Germinal center (tissue), 1 donor: ENCODE data around the gene CNMD.
"Not testable (repeated sequence)": the region's sequence is repeated elsewhere in the genome, so short reads cannot be mapped to it uniquely, and the experiment has no call there.

Experiments used
- DNase-seq: peaks from one replicate; pipeline ENCODE4 v3.0.0; 2012; ENCODE audit warnings: mixed read lengths, low spot score

The CNMD gene

DNA sequence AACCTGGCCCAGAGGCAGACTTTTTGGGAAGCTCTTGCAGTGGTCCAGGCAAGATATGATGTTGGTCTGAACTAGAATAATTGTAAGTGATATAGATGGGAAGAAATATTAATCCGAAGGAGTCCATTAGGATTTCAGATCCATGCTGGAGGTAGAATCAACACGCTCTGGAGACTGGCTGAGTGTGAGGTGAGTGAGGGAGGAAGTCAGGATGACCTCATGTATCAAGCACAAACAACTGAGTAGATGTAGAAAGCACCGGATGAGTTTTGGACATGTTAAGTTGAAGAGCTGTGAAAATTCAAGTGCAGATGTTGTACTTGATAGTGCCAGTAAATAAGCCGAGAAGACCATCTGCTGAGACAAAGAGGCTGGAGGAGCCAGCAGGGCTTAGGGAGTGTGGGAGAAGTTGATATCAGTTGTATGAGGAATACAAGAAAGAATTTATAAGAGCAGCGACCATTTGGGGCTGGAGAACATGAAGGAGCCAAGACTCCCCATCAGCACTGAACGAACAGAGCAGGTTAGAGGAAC is 5.3 kb upstream of the CNMD start:
- DNase-seq: no peak

DNA sequence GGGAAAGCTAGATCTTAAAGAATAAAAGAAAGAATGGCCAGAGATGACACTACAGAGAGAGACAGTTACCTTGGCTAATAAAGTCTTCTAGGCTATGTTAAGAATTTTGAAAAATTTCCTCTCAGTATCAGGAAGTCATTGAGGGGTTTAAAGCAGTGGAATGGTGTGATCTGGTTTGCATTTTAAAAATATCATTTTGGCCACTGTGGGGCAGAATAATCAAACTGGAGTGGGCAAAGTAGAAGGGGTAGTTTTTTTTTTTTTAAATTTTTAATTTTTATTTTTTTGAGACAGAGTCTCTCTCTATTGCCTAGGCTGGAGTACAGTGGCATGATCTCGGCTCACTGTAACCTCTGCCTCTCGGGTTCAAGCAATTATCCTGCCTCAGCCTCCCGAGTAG is 4.4 kb upstream of the CNMD start:
- no peak for DNase-seq

- DNase-seq: no peak
These were observed 3.9 kb upstream of the CNMD start for GRCh38 chr13:52743569-52743968.

DNA sequence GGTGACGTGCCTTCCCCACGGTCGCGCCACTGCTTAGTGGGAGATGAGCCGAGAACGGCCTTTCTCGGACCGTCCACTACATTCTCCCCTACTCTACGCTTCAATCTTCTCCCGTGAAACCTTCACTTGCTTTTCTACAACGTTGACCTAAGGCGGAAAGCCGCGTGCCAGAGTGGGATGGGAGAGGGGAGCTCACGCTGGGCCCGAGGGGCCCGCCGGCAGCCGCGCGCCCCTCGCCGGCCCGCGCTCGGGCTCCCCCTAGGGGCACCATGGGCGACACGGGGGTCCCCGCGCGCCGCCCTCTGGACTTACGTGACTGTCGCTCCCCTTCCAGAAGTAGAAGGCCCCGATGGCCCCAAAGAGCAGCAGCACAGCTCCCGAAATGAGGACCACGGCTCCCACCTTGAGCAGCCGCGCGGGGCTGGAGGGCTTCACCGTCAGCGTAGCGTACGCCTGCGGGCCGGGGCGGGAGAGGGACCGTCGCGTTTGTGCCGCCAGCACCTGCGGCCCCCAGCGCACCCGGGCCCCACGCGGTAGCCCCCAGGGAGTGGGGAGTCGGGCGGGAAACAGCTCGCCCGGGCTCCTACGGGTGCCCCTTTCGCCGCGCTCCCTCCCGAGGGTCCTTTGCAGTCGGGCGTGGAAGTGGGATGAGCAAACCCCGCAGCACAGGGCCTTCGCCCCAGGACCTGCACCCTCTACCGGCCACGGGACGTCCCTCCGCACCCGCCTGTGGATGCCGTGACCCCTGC is 727 bp downstream of the CNMD start:
- DNase-seq: peak; percentile 54

GRCh38 chr13:52737965-52738364 is 1.7 kb downstream of the CNMD start:
- DNase-seq: no peak

- no peak for DNase-seq
These were observed 2.2 kb downstream of the CNMD start for GRCh38 chr13:52737451-52737850.

DNA sequence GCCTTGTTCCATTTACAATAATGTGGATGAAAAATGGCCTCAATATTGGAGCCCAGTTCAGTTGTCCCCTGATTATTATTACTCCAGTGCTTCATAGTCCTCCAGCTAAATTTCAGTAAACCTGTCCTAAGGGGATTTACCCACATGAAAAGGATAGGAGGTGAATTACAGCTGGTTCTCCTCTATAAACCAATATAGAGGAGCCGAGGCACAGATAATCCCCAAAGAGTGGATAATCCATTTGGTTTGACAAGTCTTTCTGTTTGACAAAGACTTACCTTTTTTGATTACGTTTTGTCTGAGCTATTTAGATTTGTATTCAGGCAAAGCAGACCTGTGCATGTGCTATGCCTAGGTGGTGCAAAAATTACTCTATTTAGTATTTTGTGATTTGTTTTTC is 2.7 kb downstream of the CNMD start:
- no peak for DNase-seq

GRCh38 chr13:52734075-52734623 is 5.5 kb downstream of the CNMD start:
- no peak for DNase-seq

DNA sequence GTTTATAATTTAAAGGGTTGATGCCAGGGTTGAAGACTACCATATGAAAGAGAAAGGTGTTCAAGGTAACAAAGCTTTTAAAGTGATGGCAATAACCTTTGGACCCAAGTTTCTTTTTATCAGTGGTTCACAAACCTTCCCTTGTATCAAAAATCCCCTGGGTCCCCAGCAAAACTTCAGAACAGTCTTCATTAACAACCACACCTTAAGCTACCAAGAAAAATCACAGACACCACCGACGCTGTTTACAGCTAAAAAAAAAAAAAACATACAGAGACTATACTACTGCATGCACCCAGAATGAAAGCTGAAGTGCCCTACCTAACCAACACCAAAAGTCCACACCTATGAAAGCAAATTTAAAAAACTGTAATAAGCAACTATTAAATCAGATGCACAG is 13.4 kb downstream of the CNMD start:
- no peak for DNase-seq

DNA sequence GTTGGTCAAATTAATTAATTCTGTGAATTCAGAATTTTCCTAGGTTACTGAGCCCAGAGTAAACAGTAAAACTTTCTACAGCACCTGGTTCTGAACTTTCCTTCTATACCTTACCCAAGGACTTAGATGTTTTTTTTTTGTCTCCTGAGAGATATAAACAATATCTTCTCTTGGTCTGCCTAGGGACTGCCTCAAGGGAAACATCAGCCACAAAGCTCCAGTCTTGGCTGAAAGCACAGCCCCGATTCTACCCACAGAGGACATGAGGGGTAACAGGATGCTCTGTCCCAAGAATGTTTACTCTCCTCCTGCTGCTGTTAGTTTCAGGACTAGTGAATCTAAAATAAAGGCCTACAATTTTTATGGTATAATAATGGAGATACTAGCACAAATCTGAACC is 14.3 kb downstream of the CNMD start:
- DNase-seq: no peak

DNA sequence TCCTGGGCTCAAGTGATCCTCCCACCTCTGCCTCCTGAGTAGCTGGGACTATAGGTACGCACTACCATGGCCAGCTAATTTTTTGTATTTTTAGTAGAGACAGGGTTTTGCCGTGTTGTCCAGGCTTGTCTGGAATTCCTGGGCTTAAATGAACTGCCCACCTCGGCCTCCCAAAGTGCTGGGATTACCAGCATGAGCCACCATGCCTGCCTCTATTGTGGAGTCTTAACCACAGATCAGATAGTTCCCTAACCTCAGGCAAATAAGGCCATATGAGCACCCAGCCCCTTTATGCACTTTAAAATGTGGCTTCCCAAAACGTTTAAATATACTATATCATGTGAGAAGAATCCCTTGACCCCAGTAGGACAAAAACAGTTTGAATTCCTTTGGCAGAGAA is 16.4 kb downstream of the CNMD start:
- DNase-seq: no peak

- DNase-seq: not testable (repeated sequence)
These were observed 18.3 kb downstream of the CNMD start for GRCh38 chr13:52721356-52721755.

DNA sequence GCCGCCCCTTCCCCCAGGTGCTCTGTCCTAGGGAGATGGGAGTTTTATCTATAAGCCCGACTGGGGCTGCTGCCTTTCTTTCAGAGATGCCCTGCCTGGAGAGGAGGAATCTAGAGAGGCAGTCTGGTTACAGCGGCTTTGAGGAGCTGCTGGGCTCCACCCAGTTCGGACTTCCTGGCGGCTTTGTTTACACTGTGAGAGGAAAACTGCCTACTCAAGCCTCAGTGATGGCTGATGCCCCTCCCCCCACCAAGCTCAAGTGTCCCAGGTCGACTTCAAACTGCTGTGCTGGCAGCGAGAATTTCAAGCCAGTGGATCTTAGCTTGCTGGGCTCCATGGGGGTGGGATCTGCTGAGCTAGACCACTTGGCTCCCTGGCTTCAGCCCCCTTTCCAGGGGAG is 18.7 kb downstream of the CNMD start:
- not testable (repeated sequence) for DNase-seq

DNA sequence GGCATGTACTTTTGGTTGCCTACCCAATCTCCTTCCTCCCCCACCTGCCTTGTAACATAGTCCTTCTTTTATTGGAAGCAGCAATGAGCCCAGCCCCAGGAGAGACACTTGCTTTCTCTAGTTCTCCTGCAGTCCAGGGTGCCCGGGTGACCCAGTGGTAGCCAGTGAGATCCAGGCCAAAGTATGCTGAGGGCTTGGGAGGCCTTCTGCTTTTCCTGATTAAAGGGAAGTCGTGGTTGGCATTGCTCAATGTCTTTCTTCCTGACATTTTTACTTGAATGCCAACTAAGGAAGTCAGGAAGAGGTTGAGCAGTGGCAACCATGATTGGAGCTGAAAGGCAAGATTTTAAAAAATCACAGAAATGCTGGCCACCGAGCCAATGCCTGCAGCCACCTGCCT is 25.7 kb downstream of the CNMD start:
- DNase-seq: no peak

DNA sequence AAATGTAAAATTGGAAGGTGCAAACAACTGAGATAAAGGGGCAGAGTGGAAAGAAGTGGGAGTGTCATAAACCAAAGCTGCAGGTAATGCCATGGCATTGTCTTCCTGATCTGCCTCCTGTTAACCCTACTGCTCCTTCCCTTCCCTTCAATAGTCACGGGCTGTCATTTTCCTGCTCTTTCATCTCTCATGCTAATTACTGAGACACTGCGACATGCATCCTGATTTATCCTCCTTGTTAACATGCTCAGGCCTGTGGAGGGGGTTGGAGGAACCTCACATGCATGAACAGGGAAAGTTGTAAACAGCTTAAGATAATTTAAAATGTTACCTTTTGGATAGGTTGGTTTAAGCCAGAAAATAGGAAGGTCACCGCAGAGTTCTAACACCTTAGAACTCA is 27.2 kb downstream of the CNMD start:
- no peak for DNase-seq

DNA sequence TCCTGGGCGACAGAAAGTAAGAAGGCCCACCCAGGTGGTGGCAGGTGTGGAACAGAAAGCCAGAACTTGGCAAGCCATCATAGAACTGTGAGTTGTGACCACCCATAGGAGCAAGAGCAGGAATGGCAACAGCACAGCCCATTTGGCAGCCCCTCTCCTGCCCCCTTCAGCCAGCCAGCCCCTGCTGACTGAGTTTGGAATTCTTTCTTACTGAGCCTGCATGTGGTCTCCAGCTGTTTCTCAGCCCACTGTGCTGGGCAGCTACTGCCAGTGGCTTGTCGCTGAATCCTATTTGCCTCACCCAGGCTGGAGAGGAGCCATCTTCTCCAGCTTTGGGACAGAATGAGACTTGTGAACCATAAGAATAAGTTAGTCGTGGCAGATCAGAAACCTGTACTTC is 28.3 kb downstream of the CNMD start:
- DNase-seq: no peak

DNA sequence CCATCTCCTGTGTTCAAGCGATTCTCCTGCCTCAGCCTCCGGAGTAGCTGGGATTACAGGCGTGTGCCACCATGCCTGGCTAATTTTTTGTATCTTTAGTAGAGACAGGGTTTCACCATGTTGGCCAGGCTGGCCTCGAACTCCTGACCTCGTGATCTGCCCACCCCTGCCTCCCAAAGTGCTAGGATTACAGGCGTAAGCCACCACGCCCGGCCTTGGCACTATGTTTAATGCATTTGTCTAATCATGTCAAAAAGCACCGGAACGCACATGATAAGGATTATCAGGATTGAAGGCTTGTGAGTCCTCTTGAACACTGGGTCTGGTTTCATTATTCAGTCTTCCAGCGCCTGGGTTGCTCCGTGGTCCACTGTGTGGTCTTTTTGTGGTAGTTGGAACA is 31.4 kb downstream of the CNMD start:
- DNase-seq: not testable (repeated sequence)

DNA sequence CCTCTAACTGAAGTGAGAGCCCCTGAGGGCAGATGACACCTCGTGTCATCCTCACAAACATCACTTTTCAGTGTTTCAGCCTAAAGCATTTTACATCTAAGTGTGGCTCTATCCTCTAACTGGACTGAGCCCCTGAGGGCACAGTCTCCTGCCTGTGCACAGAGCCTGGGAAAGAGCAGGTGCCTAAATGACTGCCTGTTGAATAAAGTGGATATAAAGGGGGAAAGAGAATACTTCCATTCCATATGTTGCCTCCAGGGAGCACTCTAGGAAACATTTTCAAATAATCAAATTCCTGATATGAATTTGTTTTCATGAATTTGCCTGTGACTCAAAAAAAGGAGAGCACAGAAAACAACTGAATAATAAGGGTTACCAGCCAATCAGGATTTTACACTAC is 32.2 kb downstream of the CNMD start:
- no peak for DNase-seq

- no peak for DNase-seq
These were observed 33.5 kb downstream of the CNMD start for GRCh38 chr13:52706081-52706480.

- DNase-seq: no peak
These were observed 36.1 kb downstream of the CNMD start for GRCh38 chr13:52703482-52703881.

DNA sequence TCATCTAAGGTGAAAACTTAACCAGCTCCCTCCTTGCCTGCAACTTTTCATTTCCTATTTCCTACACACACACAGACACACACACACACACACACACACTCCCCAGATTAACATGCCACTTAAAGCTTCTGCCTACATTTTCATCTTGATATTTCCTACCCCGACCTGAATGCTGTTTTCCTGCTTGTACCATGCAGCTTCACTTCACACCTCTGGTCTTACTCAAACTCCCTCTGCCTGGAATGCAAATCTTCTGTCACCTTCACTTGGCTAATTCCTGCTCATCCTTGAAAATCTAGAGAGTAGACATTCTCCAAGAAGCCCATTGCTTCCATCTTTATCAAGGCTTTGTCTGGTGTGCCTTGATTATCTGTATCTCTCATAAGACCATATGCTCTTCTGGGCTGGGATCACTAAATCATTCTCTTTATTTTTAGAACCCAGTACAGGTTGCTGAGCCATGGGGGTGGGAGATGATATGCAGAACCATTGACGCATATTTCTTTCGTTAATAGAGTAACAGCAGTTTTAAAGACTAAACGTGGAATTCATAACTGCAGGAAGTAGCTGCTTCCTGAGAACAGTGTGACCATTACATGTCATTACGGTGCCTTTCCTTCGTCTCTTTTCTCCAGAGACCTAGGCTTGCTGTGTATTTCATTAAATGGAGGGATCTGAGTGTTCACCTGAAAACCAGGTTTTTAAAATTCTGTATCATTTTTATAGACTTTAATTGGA is 37.7 kb downstream of the CNMD start:
- no peak for DNase-seq

GRCh38 chr13:52696566-52696965 is 43.1 kb downstream of the CNMD start:
- DNase-seq: no peak

DNA sequence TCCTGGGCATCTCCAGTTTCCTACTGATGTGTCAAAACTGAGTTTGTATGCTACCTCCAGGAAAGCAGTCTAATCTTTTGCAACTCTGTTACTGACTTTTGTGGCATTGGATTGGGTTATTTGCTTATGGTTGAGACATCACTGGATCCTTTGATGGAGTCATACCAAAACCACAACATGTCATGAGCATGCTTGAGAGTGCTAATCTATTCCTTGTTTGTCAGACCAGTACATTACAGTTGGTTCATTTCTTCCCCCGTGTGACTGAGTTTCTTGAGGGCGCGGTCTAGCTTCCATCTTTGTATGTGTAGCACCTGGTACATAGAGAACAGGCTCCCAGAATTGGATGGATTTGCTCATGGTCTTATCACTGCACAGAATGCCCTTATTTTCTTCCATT is 43.8 kb downstream of the CNMD start:
- DNase-seq: no peak
